NCI-H1694 (cell line): ENCODE results near the gene COL8A2.

ENCODE experiments used
- DNase-seq: peaks from one replicate; lab custom pipeline; 2025; lab: John Stamatoyannopoulos, UW

Gene COL8A2

DNA sequence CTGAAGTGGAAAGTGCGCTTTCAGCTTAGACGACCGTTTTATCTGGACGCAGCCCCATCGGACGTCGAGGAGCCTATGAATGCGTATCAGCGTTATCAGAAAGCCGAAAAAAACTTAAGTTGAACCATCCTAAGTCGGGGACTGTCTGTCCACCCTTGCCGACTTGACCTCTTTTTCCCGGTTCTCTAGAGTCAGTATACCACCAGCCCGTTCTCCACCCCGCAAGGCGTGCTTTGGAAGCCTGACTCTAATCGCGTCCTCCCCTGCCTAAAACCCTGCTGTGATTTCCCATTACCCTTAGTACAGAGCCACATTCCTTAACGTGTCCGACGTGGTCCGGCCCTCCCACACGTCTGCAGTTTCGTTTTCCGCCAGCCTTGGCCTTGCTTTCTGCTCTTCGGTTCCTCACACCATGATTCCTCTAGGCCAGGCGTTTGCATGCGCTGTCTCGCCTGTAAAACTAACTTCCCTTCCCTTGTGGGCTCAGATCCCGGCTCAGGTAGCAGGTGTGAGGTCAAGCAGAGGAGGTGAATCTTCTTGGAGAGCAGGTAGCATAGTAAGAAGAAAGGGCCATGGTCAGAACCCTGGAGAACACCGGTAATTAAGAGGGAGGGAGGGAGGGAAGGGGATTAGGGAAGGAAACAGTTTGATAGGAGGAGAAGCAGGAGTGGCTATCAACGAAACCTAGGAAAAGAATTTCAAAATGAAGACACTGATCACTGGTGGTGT is 35.5 kb downstream of the COL8A2 start:
- no peak for DNase-seq

DNA sequence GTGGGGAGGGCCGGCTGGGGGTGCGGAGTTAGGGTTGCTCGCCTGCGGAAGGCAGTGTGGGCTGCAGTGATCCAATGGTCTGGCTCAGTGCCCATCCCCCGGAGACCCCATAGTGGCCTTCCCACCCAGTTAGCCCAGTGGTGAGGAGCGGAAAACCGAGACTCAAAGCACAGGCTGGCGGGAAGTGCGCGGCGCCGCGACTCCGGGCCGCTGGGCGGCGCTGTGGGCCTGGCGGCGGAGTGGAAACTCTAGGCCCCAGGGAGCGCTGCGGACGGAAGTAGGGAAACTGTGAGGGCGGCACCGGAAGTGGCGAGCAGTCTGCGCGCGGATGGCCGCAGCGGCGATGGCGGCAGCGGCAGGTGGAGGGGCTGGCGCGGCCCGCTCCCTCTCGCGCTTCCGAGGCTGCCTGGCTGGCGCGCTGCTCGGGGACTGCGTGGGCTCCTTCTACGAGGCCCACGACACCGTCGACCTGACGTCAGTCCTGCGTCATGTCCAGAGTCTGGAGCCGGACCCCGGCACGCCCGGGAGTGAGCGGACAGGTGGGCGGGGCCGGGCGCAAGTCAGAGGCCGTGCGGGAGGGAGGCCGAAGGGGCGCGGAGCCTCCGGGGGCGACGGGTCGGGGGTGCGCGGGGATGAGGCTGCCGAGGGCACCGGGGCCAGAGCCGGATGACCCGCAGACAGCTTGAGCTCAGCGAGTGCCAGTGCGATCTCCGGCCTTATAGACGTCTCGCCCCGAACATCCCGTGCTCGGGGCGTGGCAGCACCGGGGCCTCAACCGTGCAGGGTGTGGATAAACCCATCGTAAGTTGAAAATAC is 36.2 kb downstream of the COL8A2 start, which contains the start of gene ADPRS:
TSS of gene ADPRS (plus strand) at position 316 of the 816 bp plus-strand sequence. CDS start at position 329, 13 bp downstream.
- peak; percentile 69 for DNase-seq

DNA sequence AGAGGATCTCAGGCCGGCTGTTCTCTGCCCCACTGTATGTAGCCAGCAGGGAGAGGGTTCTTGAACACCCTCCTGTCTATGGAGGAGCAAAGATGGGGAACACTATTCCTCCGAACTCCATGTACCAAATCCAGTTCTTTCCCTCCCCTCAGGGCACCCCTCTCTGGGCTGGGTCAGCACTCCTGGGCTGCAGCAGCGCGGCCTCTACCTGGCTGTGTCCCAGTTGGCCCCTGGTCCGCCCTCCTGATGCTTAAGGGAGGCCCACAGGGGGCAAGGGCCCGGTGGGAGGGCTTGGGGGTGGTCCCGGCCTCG is 36.8 kb downstream of the COL8A2 start:
- DNase-seq, result no peak

DNA sequence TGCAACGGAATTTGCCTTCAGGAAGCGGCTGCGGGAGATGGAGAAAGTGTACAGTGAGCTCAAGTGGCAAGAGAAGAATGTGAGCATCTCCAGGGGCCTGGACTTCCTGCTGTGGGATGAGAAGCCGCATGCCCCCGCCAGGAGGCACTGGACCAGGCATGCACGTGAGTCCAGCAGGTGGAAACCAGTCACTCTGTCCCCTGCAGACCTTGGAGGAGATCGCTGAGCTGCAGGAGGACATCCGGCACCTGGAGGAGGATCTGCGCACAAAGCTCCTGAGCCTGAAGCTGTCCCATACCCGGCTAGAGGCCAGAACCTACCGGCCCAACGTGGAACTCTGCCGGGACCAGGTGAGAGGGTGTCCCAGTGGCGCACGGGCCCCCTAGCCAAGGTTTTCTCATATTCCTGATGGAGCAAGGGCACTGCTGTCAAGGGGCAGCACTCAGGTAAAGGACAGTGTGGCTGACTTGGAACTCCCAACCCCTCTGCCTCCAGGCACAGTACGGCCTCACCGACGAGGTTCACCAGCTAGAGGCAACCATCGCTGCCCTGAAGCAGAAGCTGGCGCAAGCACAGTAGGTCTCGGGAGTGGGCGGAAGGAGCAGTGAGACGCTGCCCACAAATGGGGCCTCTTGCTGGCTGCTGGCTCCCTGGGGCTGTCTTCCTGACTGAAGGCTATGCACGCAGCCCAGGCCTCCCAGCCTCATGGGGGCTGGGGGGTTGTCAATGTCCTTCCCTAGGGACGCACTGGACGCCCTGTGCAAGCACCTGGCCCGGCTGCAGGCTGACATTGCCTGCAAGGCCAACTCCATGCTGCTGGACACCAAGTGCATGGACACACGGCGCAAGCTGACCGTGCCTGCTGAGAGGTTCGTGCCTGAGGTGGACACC is 37.5 kb downstream of the COL8A2 start:
- DNase-seq, result no peak

DNA sequence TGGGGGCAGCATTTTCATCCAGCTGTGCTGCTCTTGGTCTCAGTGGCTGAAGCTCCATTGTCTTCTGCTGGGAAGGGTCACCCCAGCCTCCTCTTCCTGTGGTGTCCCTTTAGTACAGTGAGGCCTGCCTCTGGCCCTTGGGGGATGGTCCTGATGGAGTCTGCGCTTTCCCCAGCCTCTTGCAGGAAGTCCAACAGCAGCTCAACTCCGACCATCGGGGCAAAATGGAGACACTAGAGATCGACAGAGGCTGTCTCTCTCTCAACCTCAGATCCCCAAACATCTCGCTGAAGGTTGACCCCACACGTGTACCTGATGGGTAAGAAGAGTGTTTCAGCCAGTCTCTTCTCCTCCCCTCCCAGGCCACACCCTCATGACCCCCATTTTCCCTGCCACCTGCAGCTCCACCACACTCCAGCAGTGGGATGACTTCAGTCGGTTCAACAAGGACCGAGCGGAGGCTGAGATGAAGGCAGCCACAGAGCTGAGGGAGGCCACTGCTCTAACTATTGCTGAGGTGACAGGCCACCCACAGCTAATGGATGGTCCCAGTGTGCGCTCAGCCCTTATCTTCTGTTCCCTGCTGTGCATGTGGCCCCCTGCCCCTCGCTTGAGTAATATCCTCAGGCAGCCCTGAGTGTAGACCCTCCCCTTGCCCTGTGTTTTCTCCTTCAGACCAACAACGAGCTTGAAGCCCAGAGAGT is 38.3 kb downstream of the COL8A2 start:
- no peak for DNase-seq

DNA sequence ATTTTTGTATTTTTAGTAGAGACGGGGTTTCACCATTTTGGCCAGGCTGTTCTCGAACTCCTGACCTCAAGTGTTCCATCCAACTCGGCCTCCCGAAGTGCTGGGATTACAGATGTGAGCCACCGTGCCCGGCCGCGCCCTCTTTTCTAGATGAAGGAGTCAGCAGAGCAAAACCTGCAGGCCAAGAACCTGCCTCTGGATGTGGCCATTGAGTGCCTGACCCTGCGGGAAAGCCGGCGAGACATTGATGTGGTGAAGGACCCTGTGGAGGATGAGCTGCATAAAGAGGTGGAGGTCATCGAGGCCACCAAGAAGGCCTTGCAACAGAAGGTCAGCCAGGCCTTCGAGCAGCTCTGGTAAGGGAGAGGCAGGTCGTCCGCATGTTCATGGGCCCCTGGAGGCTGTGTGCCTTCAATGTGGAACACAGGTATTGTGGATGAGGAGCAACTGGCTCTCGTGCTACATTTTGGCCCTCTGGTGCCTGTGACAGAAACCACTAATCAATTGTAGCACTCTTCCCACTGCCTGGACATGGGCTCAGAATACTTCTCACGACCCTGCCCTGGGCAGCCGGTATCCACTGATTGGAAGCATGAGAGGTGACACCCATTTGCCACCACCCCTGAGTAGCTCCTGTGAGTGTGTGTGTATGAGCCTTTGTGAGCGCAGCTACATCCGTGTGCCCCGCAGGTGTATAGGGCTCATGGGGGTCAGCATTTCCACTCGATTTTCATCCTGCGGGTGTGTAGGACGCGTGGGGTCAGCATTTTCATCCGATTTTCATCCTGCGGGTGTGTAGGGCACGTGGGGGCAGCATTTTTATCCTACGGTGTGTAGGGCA is 39.1 kb downstream of the COL8A2 start:
- DNase-seq, result no peak

DNA sequence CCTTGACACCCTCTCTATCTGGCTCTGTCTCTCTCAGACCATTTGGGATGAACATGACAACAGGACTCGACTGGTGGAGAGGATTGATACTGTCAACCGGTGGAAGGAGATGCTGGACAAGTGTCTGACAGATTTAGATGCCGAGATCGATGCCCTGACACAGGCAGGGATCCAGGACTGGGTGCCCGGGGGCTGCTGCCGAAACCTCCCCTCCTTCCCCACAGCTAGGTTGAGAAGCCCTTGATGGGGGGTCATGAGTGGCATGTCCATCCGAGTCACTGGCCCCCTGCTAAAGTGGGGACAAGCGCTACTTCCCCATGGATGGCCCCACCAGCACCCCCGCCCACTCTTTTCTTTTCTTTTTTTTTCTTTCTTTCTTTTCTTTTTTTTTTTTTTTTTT is 39.9 kb downstream of the COL8A2 start:
- no peak for DNase-seq

DNA sequence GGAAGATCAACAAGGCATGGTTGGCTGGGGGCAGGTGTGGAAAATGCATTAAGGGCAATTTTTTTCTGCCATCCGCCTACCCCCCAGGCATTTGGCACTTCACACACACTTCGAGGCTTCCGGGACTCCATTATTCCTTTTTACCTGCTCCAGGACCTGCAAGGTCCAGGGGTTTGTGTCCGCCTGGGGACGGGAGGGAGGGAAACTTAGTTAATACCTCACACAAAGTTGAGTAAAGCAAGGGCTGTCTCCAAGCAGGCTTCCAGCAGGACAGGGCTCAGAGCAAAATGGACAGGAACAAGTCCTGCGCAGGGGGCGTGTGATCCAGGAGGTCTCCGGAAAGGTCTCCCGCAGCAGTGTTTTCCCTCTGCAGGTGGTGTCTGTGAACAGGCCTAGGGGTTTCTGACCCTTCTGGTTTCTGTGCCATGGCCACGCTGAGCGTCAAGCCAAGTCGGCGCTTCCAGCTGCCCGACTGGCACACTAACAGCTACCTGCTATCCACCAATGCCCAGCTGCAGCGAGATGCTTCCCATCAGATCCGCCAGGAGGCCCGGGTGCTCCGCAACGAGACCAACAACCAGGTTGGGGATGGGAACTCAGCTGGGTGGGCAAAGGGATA is 40.4 kb downstream of the COL8A2 start:
- DNase-seq, result no peak

DNA sequence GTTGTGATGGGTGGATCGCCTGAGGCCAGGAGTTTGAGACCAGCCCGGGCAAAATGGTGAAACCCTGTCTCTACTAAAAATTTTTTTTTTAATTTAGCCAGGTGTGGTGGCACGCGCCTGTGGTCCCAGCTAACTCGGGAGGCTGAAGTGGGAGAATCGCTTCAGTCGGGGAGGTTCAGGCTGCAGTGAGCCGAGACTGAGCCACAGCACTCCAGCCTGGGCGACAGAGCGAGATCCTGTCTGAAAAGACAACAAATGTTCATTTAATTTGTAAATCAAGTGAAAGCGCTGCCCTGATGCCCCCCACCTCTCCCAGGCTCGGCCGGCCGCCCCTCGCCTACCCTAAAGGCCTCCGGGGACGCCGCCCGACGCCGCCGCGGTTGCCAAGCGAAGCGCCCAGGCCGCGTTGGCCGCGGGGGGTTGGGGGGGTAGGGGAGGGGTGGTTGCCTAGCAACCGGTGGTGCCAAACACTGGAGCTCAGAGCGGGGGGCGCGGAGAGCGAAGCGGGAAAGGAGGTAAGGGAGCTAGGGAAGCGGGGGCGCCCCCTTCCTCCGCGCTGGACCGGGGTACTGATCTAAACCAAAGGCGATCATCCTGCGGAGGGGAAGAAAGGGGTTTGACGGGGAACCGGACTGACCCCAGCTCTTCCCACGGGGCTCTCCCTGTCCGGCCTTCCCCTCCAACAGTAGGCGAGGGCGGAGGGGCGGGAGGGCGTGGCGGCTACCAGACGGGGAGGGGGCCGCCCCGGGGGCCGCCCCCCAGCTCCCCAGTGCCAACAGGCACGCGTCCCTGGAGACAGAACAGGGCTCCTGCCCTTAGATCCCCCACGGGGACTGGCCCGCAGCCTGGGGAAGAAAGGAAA is 41.2 kb downstream of the COL8A2 start, which contains the start of gene TEKT2:
TSS of gene TEKT2 (plus strand) at position 460 of the 862 bp plus-strand sequence. CDS start 828 bp downstream, outside the sequence.
- peak; percentile 34 for DNase-seq

DNA sequence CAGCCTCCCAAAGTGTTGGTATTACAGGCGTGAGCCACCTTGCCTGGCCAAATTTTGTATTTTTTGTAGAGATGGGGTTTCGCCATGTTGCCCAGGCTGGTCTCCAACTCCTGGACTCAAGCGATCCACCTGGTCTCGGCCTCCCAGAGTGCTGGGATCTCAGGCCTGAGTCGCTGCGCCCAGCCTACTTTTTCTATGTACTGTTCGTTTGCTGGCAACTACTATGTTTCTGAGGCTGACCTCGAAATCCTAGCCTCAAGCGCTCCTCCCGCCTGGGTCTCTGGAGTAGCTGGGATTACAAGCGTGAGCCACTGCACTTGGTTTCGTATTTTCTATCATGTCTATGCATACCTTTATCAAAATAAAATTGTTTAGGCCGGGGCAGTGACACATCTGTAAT is 41.8 kb downstream of the COL8A2 start:
- DNase-seq, result no peak

DNA sequence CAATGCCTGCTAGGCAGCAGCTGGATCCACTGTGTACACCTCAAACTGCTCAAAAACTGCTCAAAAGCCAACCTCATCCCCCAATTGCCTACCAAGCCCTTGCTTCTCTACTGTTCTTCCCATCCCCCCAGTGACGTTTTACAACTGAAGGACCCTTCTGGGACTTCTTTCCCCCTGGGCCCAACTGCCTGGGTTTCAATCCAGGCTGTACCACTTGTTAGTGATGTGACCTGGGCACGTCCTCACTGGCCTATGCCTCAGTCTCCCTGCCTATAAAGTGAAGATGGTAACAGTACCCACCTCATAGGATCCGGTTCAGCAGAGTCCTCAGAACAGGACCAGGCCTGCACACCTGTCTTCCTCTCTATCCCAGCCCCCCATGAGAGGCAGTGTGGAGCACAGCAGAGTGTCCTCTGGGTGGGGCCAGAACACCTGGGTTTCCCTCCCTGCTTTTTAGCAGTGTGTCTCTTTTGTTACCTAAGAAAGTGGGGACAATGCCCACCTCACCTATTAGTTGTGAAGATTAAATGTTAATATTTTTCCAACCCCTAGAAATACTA is 43.0 kb downstream of the COL8A2 start:
- DNase-seq, result no peak

DNA sequence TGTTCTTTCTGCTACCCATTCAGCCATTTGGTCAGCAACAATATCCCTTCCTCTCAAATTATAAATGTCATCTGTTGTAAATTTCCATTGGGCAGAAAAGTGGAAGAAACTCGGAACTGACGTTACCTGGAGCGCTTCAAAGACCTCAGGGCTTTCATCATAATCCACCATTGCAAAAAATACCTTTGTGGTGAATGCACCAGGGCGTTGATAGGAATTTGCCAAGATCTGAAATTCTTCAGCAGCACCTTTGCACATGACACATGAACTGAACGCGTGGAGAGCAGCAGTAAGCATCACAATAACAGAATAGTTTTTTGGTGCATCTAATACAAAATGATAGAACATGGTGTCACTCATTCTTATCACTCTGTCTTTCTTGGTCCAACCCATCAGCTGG is 44.2 kb downstream of the COL8A2 start:
- DNase-seq, result no peak

DNA sequence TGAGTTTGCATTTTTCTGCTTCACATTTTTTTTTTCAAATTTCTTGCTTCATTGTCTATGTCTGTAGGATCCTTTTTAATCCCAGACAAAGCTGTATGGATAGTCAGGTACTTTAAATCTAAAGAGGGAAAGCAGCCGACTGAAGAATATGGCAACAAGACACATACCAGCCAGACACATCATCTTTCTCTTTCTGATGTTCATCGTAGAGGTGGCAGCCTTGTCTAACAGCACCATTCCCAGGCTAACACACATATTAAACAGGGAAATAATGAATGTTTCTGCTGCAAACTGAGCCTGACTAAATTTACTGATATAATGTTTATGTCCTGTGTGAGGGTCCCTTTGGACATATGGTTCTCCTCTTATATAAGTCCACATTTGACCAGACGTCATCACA is 44.8 kb downstream of the COL8A2 start:
- DNase-seq, result no peak

DNA sequence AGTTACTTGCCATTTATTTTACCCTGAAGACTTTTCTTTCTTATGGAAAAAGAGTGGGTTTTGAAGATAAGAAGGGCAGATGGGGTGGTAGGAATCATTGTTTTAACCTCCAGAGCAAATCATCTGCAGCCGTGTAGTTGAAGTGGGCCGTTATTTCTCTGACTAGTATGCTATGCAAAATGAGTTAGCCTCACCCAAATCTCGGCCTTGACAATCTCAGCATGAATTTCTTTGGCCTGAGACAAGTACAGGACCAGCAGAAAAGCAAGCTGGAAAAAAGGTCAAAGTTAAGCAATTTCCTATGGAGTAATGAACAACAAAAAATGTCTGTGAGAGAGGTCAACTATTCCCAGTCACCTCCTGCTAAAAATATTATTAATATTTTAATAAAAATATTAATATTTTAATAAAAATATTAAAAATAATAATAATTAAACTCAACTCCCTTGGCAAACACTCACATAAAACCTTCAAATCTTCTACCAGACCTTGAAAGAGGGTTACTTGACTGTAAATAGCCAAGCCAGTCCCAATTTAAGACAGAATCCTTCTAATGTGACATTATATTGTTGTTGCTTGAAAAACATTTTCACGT is 47.9 kb downstream of the COL8A2 start:
- DNase-seq, result no peak

DNA sequence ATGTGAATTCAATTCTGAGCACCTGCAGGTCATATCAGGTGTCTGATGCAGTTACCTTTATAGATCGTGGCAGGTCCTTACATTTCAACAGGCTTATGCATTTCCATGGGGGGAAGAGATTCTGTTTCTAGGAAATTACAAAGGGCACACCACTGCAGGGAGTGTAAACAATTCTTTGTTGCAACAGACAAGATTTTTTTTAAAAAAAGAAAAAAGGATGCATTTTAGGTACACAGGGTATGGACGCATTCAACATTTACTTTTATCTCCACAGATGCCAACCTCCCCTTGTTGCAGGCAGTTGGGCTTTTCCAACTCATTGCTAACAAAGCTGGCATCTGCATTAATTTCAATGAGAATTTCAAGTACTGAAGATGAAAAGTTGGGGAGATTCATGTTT is 54.7 kb downstream of the COL8A2 start:
- DNase-seq, result no peak

DNA sequence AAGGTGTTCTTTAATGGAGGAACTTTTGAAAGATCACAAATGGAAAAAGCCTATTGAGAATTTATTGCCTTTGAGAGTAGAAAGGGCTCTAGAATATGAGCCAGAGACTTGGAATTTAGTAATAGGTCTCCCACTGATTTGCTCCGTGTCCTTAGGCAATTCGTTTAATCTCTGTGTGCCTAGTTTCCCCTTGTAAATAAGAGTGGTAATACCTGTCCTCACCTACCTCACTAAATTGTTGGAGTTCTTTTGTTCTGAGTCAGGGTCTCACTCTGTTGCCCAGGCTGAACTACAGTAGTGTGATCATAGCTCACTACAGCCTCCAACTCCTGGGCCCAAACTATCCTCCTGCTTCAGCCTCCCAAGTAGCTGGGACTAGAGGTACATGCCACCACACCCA is 56.2 kb downstream of the COL8A2 start:
- no peak for DNase-seq

DNA sequence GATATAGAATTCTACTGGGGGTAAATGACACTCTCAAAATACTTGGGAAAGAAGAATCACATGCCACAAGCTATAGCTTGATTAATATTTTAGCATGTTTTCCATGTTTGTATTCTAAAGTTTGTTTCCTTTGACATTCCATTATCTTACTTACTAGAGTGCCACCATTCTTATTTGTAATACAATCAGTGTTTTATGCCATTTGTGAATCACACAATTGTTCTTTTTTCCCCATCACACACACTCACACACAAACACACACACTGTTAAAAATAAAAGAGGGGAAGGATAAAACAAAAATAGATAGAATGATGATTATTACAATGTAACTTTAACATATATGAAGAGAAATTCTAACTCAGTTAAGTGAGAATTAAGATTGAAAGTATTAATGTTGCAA is 57.2 kb downstream of the COL8A2 start:
- no peak for DNase-seq

DNA sequence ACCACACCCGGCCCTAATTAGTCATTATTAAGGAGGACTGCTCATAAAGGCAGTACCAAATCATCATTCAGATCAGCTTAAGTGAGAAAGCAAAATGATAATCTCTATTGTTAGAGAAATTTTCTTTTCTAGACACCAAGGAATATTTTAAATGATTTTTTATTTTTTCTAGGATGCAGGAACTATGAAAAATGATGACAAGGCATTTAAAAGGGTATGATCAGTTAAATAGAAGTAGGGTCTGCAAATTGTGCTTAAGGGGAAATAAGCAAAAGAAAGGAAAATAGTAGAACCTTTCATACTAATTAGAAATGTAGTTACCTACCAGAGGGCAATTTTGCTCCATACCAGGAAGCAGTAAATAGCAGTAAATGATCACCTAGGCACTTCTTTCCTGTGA is 62.7 kb downstream of the COL8A2 start:
- no peak for DNase-seq

DNA sequence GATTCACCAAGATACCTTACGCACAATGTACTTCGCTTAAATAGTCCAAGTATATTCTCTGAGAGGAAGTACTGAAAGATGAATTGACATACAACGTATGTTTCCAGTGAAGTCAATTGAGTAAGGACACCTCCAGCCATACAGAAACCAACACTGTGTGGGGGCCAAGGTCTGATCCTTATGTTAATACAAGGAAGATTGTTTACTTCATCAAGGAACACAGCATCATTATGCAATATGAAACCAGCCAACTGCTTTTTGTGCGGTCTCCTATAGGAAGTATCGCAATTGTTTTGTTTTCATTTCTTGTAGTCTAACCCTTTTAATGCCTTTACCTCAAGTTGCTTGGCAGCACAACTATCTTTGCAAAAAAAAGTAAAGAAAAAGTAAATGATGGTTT is 69.3 kb downstream of the COL8A2 start:
- no peak for DNase-seq
